GM19025 (cell line): Measurements from ENCODE around the gene STX11.

Experiments
- ATAC-seq: cut with Tn5 transposase; IDR thresholded peaks from one replicate; pipeline ENCODE4 v1.9.1; 2021; ENCODE audit warnings: mild to moderate bottlenecking, low read depth, moderate library complexity; ENCODE audit not compliant: unreplicated experiment

The STX11 gene

GRCh38 chr6:144211160-144211559, 60.8 kb downstream of the STX11 start:
- no peak for ATAC-seq

- no peak for ATAC-seq
These were observed 63.0 kb downstream of the STX11 start for GRCh38 chr6:144213315-144213714.

DNA sequence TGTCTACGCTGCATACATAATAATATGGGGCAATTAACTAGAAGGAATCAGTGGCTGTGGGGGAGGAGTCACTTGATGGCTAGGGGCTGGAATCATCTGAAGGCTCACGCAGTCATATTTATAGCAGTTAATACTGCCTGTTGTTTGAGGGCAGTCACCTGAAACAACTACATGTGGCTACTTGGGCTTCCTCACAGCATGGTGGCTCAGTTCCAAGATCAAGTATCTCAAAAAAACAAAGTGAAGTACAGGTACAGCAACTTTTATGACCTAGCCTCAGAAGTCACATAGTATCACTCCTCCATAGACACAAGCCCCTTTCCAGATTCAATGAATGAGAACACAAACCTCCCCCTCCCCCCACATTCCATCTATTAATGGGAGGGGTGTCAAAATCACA, 63.7 kb downstream of the STX11 start:
- ATAC-seq = no peak

- no peak for ATAC-seq
These were observed 64.5 kb downstream of the STX11 start for GRCh38 chr6:144214622-144215401.

GRCh38 chr6:144215402-144215931, 65.2 kb downstream of the STX11 start:
- ATAC-seq = no peak

GRCh38 chr6:144215932-144216667, 65.8 kb downstream of the STX11 start:
- peak; percentile 90 for ATAC-seq

- ATAC-seq = peak; percentile 34
These were observed 66.4 kb downstream of the STX11 start for GRCh38 chr6:144216668-144217218.

DNA sequence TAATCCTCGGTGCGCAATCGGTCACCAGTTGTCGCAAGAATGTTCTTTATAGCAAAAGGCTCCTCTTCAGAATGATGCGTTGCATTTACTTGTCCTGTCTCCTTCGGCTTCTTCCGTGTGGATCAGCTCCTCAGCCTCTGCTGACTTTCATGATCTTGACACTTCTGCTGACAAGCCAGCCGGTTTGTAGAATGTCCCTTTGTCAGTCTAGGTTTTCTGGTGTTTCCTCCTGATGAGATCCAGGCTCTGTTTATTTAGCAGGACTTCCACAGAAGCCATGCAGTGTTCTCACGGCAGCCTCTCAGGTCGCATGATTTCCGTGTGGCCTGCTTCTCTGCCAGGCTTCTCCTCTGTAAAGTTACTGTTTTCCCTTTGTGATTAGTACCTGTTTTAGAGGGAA, 66.9 kb downstream of the STX11 start:
- ATAC-seq = no peak

DNA sequence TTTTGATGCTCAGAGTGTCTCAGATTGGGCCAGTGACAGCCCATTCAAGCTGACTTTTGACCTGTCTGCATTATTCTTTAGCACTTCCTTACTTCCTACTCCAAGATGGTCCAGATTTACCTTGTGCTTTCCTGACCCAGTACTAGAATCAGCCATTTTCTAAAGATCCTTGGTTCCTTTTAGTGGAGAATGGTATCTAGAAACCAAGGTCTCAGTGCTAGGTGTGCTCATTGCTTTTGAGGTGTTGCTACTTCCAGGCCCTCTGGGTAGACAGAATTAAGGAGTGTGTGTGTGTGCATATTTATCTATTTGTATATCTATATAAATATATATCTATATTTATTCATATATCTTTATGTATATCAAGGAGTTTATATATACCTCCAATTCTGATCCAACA, 67.5 kb downstream of the STX11 start:
- ATAC-seq = no peak

- no peak for ATAC-seq
These were observed 68.9 kb downstream of the STX11 start for GRCh38 chr6:144219056-144219685.

DNA sequence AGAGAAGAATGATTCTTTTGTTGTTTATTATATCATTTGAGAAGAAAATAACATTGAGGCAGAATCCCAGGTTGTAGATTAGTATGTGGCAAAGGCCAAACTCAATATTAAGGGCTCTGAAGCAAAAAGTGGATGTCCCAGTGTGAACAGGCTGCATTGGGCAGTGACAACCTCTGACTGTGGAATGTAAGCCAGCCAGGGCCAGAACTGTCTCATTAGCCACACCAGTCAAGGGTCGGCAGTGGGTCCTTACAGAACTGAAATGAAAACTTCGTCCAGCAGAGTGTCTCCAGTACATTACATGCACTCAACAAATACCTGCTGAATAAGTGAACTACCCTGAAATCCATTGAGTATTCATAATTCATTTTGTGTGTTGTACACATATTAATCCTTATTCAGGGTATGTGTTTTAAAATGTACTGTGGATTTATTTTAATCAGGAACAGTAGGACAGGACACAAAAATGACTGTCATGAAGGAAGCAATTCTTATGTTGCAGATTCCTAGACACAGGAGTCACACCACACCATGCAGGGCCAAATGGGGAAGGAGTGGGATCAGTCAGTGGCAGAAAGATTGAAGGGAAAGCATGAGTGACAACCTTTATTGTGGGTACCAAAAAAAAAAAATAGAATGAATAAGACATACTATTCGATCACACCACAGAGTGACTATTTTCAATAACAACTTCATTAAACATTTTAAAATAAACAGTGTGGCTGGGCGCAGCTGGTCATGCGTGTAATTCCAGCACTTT, 69.9 kb downstream of the STX11 start:
- no peak for ATAC-seq

DNA sequence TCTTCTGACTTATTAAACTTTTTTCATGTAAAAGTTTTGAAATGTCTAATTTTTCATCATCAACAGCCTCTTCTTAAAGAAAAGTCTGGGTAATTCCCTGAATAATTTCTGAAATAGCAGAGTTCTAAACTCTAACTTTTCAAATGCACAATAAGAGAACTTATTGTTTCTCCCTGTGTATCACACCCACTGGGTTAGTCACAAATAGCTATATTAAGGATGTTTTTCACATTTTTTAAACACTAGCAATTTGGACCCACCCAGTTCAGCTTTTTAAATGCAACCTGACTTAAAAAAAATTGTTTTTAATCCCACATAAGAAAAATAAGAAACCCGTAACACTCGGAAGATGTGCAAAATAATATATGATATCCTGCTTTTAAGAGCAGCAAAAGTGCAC, 73.4 kb downstream of the STX11 start:
- no peak for ATAC-seq

- no peak for ATAC-seq
These were observed 81.4 kb downstream of the STX11 start for GRCh38 chr6:144231721-144232120.

DNA sequence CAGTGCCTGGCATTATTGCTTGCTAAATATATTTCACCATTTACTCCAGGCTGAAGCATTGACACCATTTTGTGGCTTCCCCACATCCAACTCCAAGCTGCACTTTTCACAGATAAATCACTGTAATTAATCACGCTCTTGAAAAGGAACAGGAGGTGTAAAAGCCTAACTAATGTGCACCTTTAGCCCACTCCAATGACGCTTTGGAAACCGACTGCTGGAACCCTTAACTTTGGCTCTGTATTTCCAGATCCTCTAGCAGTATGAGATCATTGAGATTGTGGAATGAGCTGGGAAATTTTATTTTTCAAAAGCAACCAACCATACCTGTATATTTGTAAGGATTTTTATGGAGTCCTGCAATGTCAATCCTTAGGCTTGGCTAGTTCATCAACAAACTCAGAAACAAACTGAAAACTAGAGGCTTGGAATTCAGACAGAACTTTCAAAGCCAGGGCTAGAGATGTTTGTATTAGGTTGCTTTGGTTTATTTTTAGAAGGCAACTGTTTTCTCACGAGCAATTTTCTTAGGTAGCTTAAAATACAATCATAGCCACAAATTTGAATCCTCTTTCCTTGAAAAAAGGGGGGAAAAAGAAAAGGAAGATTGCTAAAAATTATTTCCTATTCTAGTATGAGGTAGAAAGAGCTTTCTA, 82.0 kb downstream of the STX11 start:
- no peak for ATAC-seq

DNA sequence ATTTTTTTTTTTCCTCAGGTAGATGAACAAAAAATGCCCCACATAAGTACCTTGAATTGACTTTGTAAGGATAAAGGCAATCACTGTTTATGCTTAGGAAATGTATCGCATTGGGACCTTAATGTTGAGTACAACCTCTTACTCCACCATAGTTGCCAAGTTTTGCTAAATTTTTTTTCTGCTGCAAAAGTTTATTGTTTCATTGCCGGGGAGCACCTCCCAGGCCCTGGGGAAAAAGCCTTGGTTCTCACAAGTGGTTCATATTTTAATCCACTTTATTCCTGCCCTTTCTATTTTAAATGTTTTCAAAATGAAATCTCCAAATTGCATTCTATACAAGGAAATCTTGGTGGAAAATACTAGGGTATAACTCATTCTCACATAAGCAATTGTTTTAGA, 82.5 kb downstream of the STX11 start:
- no peak for ATAC-seq

GRCh38 chr6:144234399-144234798, 84.1 kb downstream of the STX11 start:
- ATAC-seq = no peak

DNA sequence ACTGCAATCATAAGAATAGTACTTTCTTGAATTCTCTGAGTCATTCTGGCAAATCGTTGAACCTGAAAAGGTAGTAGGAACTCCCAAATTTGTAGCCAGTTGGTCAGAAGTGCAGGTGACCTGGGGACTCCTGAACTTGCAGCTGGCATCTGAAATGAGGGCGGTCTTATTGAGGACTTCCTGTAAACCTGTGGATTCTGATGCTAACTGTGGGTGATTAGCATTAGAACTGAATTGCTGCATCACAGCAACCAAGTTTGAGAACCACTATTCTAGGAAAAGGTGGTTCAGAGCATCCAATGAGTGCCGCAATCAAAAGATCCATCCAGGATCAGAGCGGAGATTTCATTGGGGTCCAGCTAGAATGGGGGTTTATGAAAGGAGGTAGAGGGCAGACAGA, 84.6 kb downstream of the STX11 start:
- ATAC-seq = no peak
